Mesenteric fat pad (tissue), 1 donor: Measurements from ENCODE around the gene WWC2. TPM values are rescaled to one million over a fixed set of nuclear protein-coding genes. Genes with fewer than 3 reads are reported as not detected.
"Not testable (repeated sequence)": the region's sequence is repeated elsewhere in the genome, so short reads cannot be mapped to it uniquely, and the experiment has no call there.

Experiments used
- DNase-seq: peaks from one replicate; pipeline ENCODE4 v3.0.0-alpha.2; 2020; ENCODE audit warnings: low spot score
- total RNA-seq: library from RNA; stranded (reverse); fragmentation: NEBNext Ultra II Directional; extraction: Animal tissue kit (Norgen Biotek cat#: 25700); gene quantifications from one replicate; pipeline ENCODE4 v1.2.1, GENCODE V29; 2021
- donor health status: DM: yes; HTN: yes; CAD: no.

Gene WWC2
- total RNA-seq, 1 donor from 2014 or later, result 37.6 TPM

DNA sequence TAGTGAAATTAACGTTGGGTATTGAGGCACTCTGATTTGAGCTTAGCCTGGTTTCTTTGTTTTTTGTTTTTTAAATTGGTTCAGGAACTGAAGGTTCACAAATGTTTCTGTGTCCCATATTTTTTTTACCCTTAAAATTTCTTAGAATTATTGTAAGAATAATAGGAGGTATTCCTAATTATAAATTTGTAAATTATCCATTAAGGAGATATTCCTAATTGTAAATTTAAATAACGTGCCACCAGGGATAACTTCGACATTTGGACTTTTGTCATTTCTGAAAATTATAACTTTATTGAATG is 1.2 kb downstream of the WWC2 start:
- no peak for DNase-seq

DNA sequence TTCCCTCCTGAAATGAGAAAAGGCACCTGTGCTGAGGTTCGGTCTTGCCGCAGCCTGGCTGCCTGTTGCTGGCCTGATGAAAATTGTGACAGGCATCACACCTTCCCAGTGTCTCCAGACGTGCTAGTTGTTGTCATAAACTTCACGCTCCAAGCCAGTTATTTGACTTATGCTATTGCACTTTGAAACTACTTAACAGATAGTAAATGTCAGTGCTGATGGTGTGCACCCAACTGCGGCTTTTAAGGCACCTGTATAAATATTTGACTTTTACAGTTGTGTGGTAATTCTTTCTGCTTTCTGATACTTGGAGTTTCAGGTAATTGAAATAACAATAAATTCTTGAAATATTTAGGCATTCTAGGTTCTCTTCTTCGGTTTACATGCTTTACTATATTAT is 1.8 kb downstream of the WWC2 start:
- DNase-seq, result no peak

DNA sequence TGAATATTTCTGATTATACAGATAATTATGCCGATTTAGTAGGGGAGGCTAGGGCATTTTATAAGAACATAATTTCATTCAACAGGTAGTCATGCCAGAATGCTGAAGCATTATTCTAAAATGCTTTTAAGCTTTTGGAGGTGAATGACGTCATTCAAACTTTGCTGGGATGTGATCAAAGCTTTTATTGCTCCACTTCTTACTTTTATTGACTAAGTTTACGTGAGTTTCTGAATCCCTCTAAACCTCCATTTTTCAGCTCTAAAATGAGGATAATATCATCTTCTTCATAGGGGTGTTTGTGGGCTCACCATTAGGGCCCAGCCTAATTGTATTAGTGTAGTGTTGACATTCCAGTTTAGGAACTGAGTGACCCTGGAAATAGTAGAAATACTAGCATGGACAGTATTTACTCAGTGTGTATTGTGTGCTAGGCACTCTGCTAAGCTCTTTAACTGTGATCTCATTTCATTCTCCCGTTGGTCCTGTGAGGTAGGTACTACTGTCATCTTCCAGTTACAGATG is 3.0 kb downstream of the WWC2 start:
- no peak for DNase-seq

DNA sequence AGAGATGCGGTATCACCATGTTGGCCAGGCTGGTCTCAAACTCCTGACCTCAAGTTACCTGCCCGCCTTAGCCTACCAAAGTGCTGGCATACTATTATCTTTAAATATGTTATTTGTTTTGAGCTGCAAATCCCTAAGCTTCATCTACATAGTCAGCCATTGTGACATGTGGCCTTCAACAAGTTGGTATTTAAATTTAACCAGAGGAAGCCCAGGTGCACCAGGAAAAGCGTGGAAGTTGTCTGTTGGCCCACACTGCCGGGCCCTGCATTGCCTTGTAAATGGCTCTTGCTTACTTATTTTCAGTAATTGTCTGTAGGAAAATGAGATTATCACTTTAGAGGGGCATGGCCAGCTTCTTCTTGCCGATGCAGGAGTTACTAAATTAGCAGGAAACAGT is 6.0 kb downstream of the WWC2 start:
- no peak for DNase-seq

DNA sequence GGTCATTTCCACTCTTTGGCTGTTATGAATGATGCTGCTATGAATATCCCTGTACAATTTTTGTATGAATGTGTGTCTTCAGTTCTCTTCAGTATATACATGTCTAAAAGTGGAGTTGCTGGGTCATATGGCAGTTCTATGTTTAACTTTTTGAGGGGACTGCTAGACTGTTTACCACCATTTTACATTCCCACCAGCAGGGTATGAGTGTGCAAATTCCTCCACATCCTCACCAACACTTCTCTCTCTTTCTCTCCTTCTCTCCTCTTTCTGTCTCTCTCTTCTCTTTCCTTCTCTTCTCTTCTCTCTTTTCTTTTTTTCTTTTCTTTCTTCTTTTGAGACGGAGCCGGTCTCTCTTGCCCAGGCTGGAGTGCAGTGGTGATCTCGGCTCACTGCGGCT is 7.8 kb downstream of the WWC2 start:
- no peak for DNase-seq

DNA sequence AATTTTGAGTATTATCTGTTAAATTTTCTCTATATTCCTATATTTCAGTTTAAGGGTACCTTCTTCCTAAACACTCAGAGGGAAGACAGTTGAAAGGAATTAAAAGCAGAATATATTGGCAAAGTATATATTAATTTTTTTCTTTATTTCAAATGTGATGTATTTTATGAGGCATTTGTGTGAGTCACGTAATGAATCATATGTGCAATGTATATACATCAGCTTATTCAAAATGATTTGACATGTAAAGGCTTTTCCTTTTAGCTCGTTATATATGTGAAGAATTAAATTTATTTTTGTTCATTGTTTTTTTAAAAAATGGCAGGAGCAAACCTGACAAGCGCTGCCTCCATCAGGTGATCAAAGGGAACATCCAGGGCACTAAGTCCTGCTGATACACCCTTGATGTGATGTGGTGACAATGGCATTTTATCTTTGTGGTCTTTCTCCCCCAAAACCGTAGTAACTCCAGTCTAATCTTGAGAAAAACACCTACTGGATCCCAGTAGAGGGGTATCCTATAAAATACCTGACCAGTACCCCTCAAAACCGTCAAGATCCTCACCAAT is 8.9 kb downstream of the WWC2 start:
- no peak for DNase-seq

DNA sequence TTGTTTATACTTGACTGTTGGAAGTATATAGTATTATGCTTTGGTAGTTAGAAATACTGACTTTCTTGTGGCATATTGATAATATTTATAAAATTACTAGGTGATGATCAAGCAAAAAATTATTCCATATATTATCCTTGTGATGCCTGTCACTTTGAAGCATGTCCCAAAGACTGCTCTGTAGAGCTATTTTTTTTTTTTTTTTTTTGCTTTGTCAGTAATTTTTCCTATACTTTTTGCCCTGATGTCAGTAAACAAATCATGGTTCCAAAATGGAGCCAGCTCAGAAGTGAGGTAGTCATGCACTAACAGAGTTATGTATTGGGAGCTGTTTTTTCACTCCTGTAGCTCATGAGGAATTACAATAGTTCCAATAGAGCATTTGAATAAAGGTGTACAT is 11.2 kb downstream of the WWC2 start:
- no peak for DNase-seq

DNA sequence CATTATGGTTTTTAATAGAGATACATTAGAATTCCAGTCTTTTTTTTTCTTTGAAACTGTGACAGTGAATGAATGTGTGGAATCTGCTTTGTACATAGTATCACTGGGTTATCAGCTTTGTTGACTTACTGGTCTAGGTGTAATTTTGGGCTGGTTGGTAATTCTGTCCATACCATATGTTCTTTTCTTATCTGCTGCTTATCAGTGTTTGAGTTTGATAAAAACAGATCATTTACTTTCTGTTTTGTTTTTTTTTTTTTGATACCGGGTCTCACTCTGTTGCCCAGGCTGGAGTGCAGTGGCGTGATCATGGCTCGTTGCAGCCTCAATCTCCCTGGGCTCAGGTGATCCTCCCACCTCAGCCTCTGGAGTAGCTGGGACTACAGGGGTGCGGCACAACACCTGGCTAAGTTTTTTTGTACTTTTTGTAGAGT is 12.4 kb downstream of the WWC2 start:
- no peak for DNase-seq

DNA sequence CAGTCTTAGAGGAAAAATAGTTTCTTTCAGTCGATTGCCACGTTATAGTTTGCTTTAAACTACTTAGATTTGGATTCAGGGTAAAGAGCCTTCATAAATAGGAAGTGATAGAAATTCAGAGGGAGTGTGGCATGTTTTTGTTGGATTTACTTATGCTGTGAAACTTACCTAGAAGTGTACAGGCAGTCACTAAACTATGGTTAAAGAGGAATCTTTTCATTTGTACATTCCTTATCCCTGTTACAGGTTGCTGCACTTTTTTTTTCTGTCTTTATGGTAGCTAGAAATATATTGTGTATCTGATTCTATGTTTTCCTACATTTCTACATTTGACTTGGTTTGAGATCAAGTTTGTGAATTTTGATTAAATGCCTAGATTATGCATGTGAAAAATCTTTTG is 19.1 kb downstream of the WWC2 start:
- no peak for DNase-seq

DNA sequence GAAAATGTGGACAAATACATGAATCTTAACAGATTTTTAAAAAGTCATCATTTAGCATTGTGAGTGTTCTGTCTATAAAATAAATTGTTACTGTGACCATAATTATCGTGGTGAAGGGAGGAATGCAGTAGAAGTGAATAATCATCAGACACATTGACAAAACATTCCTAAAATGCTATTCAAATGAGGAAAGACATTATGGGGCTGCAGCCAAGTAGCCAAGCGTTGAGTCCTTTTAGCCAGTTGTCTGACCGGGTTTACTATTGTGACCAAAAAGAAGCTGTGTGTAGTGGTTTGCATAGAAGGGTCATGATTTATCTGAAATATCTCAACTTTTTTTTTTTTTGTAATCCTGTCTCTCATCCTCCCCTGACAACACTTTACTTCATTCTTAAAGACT is 19.5 kb downstream of the WWC2 start:
- DNase-seq, result no peak

DNA sequence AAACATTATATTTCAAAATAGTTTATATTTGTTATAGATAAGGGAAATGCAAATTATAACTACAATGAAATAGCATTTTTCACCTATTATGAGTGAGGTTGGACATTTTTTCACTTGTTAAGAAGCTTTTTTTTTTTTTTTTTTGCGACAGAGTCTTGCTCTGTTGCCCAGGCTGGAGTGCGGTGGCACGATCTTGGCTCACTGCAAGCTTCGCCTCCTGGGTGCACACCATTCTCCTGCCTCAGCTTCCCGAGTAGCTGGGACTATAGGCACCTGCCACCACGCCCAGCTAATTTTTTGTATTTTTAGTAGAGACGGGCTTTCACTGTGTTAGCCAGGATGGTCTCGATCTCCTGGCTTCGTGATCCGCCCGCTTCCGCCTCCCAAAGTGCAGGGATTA is 22.6 kb downstream of the WWC2 start:
- DNase-seq, result not testable (repeated sequence)

DNA sequence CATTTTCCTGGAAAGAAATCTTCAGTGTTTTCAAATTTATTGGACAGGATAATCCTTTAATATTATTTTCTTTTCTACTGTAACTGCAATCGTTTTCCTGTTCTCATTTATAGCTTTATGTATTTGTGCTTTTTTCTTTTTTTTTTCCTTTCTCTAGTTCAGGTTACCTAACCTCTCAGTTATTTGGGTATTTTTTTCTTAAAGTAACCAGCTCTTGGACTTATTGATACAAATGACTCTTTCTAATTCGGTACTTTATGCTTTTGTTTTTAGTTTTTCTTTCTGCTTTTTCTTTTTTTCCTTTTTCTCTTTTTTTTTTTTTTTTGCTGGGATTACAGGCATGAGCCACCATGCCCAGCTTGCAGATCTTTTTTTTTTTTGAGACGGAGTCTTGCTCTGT is 25.2 kb downstream of the WWC2 start:
- DNase-seq, result no peak

DNA sequence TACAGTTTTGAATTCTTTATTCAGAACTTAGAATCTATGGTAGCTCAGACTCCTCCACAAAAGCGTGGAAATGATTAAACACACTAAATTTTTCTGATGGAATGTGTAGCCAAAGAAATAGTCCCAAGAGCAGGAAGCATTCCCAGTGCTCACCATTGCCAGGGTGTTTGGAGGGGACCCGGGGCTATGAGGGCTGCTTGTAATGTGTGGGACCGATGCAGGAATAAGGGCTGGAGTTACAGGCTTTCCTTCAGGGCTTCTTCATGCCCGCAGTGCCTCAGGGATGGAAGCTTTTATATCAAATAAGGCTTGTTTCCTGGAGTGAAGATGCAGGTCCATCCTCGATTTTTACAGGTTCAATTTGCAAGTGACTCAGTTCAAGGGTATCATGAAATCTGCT is 25.8 kb downstream of the WWC2 start:
- no peak for DNase-seq

DNA sequence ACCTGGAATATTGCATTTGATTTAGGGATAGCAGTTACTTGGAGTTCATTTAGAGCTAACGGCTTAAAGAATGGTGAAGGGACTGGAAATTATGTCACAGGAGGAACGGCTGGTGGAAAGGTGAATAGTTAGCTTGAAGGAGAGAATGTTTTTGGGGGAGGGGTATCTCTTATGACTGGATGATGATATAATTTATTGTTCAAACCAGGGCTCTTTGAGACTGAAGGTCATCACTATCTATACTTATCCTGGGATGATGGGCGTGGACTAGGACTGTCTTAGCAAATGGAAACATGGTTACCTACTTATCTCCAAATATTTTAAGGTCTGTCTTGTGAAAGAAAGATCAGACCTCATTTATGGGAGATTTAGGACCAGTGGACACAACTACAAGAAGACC is 30.1 kb downstream of the WWC2 start:
- DNase-seq, result no peak

DNA sequence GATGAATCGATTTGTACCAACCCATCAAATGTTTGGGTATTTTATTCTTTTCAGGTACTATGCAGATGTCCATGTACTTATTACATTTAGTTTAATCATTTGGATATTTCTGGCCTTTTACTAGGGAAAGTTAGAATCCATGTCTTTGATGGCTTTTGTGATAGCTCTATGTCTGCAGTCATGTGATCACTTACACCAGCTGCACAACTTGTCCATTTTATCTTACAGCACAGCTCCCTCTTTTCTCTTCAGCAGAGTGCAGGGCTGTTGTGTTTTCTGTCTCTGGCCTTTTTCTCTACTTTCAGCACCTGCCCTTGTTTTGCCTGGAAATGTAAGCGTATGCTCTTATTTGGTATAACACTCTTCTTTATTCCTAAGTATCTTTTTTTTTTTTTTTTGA is 30.6 kb downstream of the WWC2 start:
- DNase-seq, result no peak

DNA sequence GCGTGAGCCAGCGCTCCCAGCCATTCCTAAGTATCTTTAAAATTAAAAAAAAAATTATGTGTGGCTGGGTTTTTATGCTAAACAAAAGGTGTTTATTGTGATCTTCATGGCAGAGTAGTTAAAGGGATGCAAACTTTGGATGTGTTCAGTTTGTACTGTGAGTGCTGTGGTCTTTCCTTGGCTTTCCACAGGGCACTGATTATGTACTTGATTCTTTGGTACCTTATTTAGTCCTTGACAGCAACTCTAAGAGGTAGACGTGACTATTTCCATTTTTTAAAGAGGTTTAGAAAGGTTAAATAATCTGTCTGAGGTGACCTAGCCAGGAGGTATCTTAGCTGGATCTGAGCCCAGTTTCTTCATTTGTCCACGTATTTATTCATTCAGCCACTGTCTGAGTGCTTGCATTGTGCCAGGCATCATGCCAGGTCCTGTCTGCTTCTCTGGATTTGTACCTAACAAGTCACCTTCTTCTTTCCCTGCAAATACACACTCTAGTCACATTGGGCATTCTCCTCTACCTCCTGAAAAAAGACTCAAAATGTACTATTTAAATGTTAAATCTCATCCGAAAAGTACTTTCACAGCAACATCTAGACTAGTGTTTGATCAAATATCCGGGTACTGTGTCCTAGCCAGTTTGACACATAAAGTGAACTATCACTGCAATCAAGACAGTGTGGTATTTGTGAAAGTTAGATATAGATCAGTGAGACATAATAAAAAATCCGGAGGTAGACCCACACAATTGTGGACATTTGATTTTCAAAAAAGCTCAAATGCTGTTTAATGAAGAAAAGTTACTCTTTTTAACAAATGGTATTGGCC is 31.5 kb downstream of the WWC2 start:
- no peak for DNase-seq

DNA sequence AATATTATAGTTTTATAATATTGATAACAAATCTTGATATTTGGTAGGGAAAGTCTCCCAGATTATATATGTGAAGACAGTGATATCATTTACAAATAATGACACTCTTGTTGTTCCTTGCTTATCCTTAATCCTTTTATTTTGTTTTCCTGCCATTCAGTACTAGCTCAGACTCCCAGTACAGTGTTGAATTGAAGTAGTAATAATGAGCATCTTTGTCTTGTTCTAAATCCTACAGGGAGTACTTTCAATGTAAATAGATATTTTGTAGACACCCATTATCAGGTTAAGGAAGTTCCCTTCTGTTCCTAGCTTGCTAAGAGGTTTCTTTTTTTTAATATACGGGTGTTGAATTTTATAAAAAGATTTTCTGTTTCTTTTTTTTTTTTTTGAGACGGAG is 33.0 kb downstream of the WWC2 start:
- no peak for DNase-seq

DNA sequence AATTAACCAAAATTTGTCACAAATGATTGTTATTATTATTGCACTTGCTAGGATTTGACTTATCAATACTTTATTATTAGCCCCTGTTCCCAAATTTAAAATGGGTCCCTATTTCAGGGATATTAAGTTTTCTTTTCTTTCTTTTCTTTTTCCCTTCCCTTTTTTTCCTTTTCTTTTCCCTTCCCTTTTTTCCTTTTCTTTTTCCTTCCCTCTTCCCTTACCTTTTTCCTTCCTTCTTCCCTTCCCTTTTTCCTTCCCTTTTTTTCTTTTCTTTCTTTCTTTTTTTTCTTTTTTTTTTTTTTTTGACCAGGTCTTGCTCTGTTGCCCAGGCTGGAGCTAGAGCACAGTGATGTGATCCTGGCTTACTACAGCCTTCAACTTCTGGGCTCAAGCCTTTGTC is 33.8 kb downstream of the WWC2 start:
- no peak for DNase-seq

DNA sequence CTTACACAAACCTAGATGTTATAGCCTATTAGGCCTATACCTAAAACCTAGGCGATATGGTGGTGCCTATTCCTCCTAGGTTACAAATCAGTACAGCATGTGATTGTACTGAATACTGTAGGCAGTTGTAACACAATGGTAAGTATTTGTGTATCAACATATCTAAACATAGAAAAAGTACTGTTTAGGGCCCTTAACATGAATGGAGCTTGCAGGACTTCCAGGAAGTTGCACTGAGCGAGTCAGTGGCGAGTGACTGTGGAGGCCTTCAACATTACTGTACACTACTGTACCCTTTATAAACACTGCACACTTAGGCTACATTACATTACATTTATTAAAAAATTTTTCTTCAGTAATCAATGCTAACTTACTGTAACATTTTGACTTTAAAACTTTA is 37.8 kb downstream of the WWC2 start:
- DNase-seq, result no peak

DNA sequence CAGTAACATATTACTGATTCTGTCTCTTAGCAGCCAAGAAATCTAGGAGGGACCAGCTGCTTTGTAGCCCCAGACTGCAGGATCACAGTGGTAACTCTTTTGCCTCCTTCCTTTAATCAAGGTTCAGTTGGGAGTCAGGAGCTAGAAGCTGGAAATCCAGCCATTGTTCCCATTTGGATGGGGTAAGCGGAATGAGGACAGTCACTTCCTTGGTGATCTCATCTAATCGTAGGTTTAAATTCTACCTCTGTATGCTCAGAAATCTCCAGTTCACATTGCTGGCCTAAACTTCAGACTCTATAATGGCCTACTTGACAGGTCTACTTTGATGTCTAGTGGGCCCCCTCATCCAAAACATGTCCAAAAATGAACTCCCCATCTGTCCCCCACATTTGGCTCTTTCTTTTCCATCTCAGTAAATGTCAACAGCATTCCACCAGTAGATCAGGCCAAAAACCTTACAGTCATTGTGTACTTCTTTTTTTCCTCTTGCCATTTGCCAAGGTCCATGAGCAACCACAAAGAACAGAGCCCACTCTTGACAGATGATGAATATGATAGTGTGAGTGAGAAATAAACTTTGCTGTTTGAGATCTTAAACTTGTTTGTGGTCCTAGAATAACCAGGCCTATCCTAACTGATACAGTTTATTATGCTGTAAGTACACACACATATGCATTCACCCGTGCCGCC is 40.1 kb downstream of the WWC2 start:
- DNase-seq, result no peak

DNA sequence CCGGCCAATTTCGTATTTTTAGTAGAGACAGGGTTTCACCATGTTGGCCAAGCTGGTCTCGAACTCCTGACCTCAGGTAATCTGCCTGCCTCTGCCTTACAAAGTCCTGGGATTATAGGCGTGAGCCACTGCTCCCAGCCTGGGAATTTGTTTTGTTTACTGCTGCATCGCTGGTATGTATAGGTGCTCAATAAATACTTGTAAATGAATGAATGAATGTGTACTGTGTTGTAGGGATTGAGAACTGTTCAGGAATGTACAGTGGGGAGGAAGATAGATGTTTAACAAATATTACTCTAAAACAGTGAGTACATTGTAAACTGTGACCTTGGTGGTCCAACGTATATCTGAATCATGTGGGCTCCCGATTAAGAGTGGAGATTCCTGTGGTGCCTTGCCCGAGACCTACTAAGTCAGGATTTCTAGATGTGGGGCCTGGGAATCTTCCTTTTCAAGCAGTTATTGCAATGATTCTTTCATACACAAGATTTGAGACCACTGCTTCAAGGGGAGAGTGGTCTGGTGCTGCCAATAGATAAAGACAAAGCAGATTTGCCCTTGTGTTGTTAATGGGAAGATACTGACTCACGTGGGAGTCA is 41.0 kb downstream of the WWC2 start:
- DNase-seq, result no peak

DNA sequence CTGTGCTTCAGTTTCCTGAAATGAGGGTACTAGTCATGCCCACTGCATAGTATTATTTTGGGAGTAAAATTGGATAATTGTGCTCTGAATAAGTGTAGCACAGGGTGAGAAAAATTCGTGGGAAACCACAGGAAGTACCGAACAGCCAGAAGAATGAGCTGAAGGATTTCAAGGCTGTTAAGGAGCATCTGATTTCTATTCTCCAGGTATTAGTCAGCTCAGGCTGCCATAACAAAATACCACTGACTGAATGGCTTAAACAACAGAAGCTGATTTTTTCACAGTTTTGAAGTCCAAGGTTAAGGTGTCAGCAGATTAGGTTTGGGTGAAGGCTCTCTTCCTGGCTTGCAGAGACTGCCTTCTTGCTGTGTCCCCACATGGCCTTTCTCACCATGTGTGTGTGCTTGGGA is 41.9 kb downstream of the WWC2 start:
- DNase-seq, result no peak
